Liver (tissue), 9 donors: ENCODE data around the gene NEK6. TPM values are rescaled to one million over a fixed set of nuclear protein-coding genes. Genes with fewer than 3 reads are reported as not detected.
A peak's percentile ranks its signal among the peaks of the same experiment; 100 is the strongest.

Source experiments
- DNase-seq: peaks from one replicate; pipeline ENCODE4 v3.0.0-alpha.2; 2017; ENCODE audit warnings: low spot score
- H3K27ac ChIP-seq, 2 donors: one replicate each; pipeline ENCODE4 v1.7.0; 2013; ENCODE audit warnings: inconsistent platforms in 2 of 2, low read length in 2 of 2, control low read depth in 1 of 2, low read depth in 1 of 2, mild to moderate bottlenecking in 1 of 2
- H3K27me3 ChIP-seq, 4 donors: one replicate each; pipeline versions ENCODE4 v1.6.1 to v1.7.0; 2013; ENCODE audit warnings: low read length in 3 of 4, inconsistent platforms in 1 of 4, mild to moderate bottlenecking in 1 of 4, moderate library complexity in 1 of 4; ENCODE audit not compliant: control insufficient read depth in 4 of 4, insufficient read depth in 4 of 4
- H3K36me3 ChIP-seq, 4 donors: one replicate each; pipeline versions ENCODE4 v1.6.1 to v1.7.0; 2013; ENCODE audit warnings: low read length in 3 of 4, mild to moderate bottlenecking in 3 of 4, low read depth in 1 of 4, moderate library complexity in 1 of 4; ENCODE audit not compliant: control insufficient read depth in 4 of 4, insufficient read depth in 3 of 4
- H3K4me1 ChIP-seq, 4 donors: one replicate each; pipeline versions ENCODE4 v1.6.1 to v1.7.0; 2013; ENCODE audit warnings: low read length in 3 of 4, mild to moderate bottlenecking in 3 of 4, moderate library complexity in 1 of 4; ENCODE audit not compliant: control insufficient read depth in 4 of 4, insufficient read depth in 4 of 4
- H3K4me3 ChIP-seq, 3 donors: one replicate each; pipeline versions ENCODE4 v1.6.1 to v1.7.0; 2013; ENCODE audit warnings: low read length in 3 of 3, control low read depth in 1 of 3, low read depth in 1 of 3, mild to moderate bottlenecking in 1 of 3
- H3K9ac ChIP-seq, 2 donors: one replicate each; pipeline ENCODE4 v1.7.0; 2013; ENCODE audit warnings: low read length in 2 of 2, mild to moderate bottlenecking in 2 of 2, moderate library complexity in 2 of 2, control low read depth in 1 of 2, low read depth in 1 of 2
- H3K9me3 ChIP-seq, 4 donors: one replicate each; pipeline versions ENCODE4 v1.6.1 to v1.7.0; 2013; ENCODE audit warnings: low read length in 3 of 4; ENCODE audit not compliant: control insufficient read depth in 4 of 4
- EGR1 ChIP-seq, 2 donors: IDR thresholded peaks; 2 replicates each; pipeline ENCODE4 v1.6.1; 2016 to 2018; ENCODE audit warnings: antibody characterized with exemption in 2 of 2, low read depth in 2 of 2
- FOXA1 ChIP-seq: IDR thresholded peaks from 2 replicates; pipeline ENCODE4 v1.6.1; 2016; ENCODE audit warnings: antibody characterized with exemption
- FOXA2 ChIP-seq: IDR thresholded peaks from 2 replicates; pipeline ENCODE4 v1.6.1; 2016; ENCODE audit warnings: antibody characterized with exemption
- GABPA ChIP-seq, 2 donors: IDR thresholded peaks in 1 of 2; conservative IDR thresholded peaks in 1 of 2; 2 replicates each; pipeline ENCODE4 v1.6.1; 2016; ENCODE audit warnings: antibody characterized with exemption in 2 of 2, mild to moderate bottlenecking in 1 of 2, moderate library complexity in 1 of 2
- HNF4A ChIP-seq, 2 donors: conservative IDR thresholded peaks; 2 replicates each; pipeline ENCODE4 v1.6.1; 2016; ENCODE audit warnings: antibody characterized with exemption in 2 of 2, mild to moderate bottlenecking in 2 of 2
- HNF4G ChIP-seq: IDR thresholded peaks from 2 replicates; pipeline ENCODE4 v1.6.1; 2016; ENCODE audit warnings: antibody characterized with exemption
- JUND ChIP-seq, 2 donors: IDR thresholded peaks; 2 replicates each; pipeline ENCODE4 v1.6.1; 2016; ENCODE audit warnings: antibody characterized with exemption in 2 of 2
- NR2F2 ChIP-seq: IDR thresholded peaks from 2 replicates; pipeline ENCODE4 v1.6.1; 2016; ENCODE audit warnings: antibody characterized with exemption
- RAD21 ChIP-seq, 2 donors: IDR thresholded peaks; 2 replicates each; pipeline ENCODE4 v1.6.1; 2016; ENCODE audit warnings: antibody characterized with exemption in 2 of 2, mild to moderate bottlenecking in 2 of 2
- RXRA ChIP-seq, 2 donors: IDR thresholded peaks; 2 replicates each; pipeline ENCODE4 v1.6.1; 2017 to 2018; ENCODE audit warnings: antibody characterized with exemption in 2 of 2, mild to moderate bottlenecking in 1 of 2
- SP1 ChIP-seq: IDR thresholded peaks from 2 replicates; pipeline ENCODE4 v1.6.1; 2018; ENCODE audit warnings: antibody characterized with exemption, mild to moderate bottlenecking
- TAF1 ChIP-seq: conservative IDR thresholded peaks from 2 replicates; pipeline ENCODE4 v1.6.1; 2016; ENCODE audit warnings: antibody characterized with exemption, mild to moderate bottlenecking
- YY1 ChIP-seq: IDR thresholded peaks from 2 replicates; pipeline ENCODE4 v1.6.1; 2016; ENCODE audit warnings: antibody characterized with exemption, mild to moderate bottlenecking
- WGBS: extraction: QIAGEN DNeasy Blood & Tissue Kit; methylation state at CpG from one replicate; pipeline ENCODE4 v1.1.7; 2013; 5-methylcytosine and 5-hydroxymethylcytosine counted together
- polyA plus RNA-seq, 2 donors: library from polyadenylated mRNA; stranded (reverse) in 1 of 2; unstranded in 1 of 2; fragments of 200-250 nt in 1 of 2; fragments of >200 nt in 1 of 2; fragmentation: Nextera tagmentation in 1 of 2; extraction: Ambion mirVana in 1 of 2; gene quantifications; one replicate each; pipeline versions ENCODE4 v1.2.1 to v1.2.3, GENCODE V29; 2013 to 2015
- total RNA-seq, 2 donors: library from RNA; depleted of rRNA; stranded (reverse); fragments of >200 nt; gene quantifications; one replicate each; pipeline ENCODE4 v1.2.3, GENCODE V29; 2014
- TF ChIP-seq, protein P1 (sequence below): IDR thresholded peaks from 2 replicates; pipeline ENCODE4 v1.6.1; 2016; ENCODE audit warnings: antibody characterized with exemption, mild to moderate bottlenecking
- TF ChIP-seq, protein P2 (sequence below): fragments of 150-350 bp; IDR thresholded peaks from 2 replicates; pipeline ENCODE4 v1.5.1; 2017; ENCODE audit warnings: improper control_type of control experiment, low read depth, low read length; ENCODE audit not compliant: missing input control
- TF ChIP-seq, protein P3 (sequence below): IDR thresholded peaks from 2 replicates; pipeline ENCODE4 v1.6.1; 2016; ENCODE audit warnings: antibody characterized with exemption
- TF ChIP-seq, protein P4 (sequence below): IDR thresholded peaks from 2 replicates; pipeline ENCODE4 v1.6.1; 2016; ENCODE audit warnings: antibody characterized with exemption
- TF ChIP-seq, protein P5 (sequence below): IDR thresholded peaks from 2 replicates; pipeline ENCODE4 v1.6.1; 2016; ENCODE audit warnings: antibody characterized with exemption
- donor health status: healthy.
- donor health status: healthy.
- donor health status: healthy.
- donor health status: healthy.
- donor health status: healthy.

The NEK6 gene
- total and polyA plus RNA-seq, 4 donors, result 32.5 to 49.7 (median 42.5) TPM

DNA sequence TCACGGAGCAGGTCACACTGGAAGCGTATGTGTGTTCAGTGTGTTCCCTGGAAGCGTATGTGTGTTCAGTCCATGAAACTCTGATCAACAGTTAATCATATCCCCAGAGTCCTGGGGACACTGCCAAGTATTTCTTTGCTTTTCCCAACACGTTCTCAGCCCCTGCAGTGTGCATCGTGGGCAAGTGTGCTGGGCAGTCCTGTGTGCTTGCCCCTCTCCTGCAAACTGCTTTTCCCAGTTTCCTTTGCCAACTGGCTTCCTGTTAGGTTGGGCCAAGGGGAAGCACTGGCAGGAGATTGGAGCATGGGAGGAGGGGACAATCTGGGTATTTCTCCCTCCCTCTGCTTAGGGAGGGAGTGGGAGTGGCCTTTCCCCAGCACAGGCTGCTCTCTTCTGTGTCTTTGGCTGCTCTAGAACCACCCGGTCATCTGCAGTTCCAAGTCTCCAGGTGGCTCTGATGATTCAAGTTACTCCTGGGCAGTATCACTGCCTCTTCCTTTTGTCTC is 36.8 kb upstream of the NEK6 start:
- Histone ChIP-seq H3K4me3 (peak overlapping the region in 2 of 3 donors; percentile 7 to 10), H3K9me3 (no peaks in the 10 kb centered on the region), H3K27ac (peak overlapping the region; percentile 84 to 97), H3K27me3 (no peaks in the 10 kb centered on the region), H3K9ac (peak overlapping the region; percentile 2 to 52), H3K4me1 (peaks cover 22 to 57% (median 39%) of the 10 kb centered on the region in 4 donors), H3K36me3 (no peaks in the 10 kb centered on the region)
- TF ChIP-seq HNF4G (peak; percentile 68), JUND (IDR thresholded peaks at IDR 0.05) (peak; percentile 81 to 87), RAD21 (IDR thresholded peaks at IDR 0.05) (peak; percentile 58 to 63), YY1 (peak; percentile 78), FOXA2 (peak; percentile 65), SP1 (peak; percentile 95), RXRA (IDR thresholded peaks at IDR 0.05) (peak; percentile 84 to 94), FOXA1 (peak; percentile 55), EGR1 (IDR thresholded peaks at IDR 0.05; ENCODE audit: low read depth in 2 of 2) (peak; percentile 90 to 99), TAF1 (peak; percentile 39), NR2F2 (peak; percentile 69), HNF4A (conservative IDR thresholded peaks at IDR 0.05) (peak; percentile 86 to 92), GABPA (IDR thresholded peaks at IDR 0.05 in 1 of 2, conservative IDR thresholded peaks at IDR 0.05 in 1 of 2) (peak in 1 of 2 donors; percentile 2)
- TF ChIP-seq, protein P1, sequence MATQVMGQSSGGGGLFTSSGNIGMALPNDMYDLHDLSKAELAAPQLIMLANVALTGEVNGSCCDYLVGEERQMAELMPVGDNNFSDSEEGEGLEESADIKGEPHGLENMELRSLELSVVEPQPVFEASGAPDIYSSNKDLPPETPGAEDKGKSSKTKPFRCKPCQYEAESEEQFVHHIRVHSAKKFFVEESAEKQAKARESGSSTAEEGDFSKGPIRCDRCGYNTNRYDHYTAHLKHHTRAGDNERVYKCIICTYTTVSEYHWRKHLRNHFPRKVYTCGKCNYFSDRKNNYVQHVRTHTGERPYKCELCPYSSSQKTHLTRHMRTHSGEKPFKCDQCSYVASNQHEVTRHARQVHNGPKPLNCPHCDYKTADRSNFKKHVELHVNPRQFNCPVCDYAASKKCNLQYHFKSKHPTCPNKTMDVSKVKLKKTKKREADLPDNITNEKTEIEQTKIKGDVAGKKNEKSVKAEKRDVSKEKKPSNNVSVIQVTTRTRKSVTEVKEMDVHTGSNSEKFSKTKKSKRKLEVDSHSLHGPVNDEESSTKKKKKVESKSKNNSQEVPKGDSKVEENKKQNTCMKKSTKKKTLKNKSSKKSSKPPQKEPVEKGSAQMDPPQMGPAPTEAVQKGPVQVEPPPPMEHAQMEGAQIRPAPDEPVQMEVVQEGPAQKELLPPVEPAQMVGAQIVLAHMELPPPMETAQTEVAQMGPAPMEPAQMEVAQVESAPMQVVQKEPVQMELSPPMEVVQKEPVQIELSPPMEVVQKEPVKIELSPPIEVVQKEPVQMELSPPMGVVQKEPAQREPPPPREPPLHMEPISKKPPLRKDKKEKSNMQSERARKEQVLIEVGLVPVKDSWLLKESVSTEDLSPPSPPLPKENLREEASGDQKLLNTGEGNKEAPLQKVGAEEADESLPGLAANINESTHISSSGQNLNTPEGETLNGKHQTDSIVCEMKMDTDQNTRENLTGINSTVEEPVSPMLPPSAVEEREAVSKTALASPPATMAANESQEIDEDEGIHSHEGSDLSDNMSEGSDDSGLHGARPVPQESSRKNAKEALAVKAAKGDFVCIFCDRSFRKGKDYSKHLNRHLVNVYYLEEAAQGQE, result peak; percentile 82
- TF ChIP-seq, protein P2, sequence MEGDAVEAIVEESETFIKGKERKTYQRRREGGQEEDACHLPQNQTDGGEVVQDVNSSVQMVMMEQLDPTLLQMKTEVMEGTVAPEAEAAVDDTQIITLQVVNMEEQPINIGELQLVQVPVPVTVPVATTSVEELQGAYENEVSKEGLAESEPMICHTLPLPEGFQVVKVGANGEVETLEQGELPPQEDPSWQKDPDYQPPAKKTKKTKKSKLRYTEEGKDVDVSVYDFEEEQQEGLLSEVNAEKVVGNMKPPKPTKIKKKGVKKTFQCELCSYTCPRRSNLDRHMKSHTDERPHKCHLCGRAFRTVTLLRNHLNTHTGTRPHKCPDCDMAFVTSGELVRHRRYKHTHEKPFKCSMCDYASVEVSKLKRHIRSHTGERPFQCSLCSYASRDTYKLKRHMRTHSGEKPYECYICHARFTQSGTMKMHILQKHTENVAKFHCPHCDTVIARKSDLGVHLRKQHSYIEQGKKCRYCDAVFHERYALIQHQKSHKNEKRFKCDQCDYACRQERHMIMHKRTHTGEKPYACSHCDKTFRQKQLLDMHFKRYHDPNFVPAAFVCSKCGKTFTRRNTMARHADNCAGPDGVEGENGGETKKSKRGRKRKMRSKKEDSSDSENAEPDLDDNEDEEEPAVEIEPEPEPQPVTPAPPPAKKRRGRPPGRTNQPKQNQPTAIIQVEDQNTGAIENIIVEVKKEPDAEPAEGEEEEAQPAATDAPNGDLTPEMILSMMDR, result no peak
- TF ChIP-seq, protein P3, sequence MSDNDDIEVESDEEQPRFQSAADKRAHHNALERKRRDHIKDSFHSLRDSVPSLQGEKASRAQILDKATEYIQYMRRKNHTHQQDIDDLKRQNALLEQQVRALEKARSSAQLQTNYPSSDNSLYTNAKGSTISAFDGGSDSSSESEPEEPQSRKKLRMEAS, result peak; percentile 100
- TF ChIP-seq, protein P4, sequence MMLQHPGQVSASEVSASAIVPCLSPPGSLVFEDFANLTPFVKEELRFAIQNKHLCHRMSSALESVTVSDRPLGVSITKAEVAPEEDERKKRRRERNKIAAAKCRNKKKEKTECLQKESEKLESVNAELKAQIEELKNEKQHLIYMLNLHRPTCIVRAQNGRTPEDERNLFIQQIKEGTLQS, result peak; percentile 37
- TF ChIP-seq, protein P5, sequence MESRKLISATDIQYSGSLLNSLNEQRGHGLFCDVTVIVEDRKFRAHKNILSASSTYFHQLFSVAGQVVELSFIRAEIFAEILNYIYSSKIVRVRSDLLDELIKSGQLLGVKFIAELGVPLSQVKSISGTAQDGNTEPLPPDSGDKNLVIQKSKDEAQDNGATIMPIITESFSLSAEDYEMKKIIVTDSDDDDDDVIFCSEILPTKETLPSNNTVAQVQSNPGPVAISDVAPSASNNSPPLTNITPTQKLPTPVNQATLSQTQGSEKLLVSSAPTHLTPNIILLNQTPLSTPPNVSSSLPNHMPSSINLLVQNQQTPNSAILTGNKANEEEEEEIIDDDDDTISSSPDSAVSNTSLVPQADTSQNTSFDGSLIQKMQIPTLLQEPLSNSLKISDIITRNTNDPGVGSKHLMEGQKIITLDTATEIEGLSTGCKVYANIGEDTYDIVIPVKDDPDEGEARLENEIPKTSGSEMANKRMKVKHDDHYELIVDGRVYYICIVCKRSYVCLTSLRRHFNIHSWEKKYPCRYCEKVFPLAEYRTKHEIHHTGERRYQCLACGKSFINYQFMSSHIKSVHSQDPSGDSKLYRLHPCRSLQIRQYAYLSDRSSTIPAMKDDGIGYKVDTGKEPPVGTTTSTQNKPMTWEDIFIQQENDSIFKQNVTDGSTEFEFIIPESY, result peak; percentile 93
- 15% methylated on average over 6 of the region's 6 CpGs for WGBS
- no peak for DNase-seq
